ENCODE results near the gene EGFLAM. TPM values are rescaled to one million over a fixed set of nuclear protein-coding genes. Genes with fewer than 3 reads are reported as not detected.

EGFLAM gene
- total and polyA plus RNA-seq, 2 donors (not counting 3 experiments of a cell fraction or from before 2014, with no cell fraction given) = 1.2 to 2.7 TPM

GRCh38 chr5:38211354-38211710 lies 47.0 kb upstream of the EGFLAM start:
- no peak overlapping the region for H3K27ac ChIP-seq (ENCODE audit: insufficient read depth, low read depth, low read length)
- dilution Hi-C loops (cut with MboI; ENCODE audit: extremely low pct_ligation_motif_present, low sequenced_read_pairs) = no loop called here
- H3K79me2 ChIP-seq (ENCODE audit: control insufficient read depth, insufficient read depth, low read length) = no peaks in the 10 kb centered on the region
- no peak overlapping the region for H2AFZ ChIP-seq (ENCODE audit: low read depth, low read length)
- no peak overlapping the region for H3K9ac ChIP-seq (replicated peaks; ENCODE audit: extremely low read depth, insufficient read depth, low read length)
- TF ChIP-seq MAX (IDR thresholded peaks at IDR 0.05; ENCODE audit: insufficient read depth, insufficient read length) = no peak
- no peak for TF ChIP-seq GATA2 (IDR thresholded peaks at IDR 0.05; ENCODE audit: insufficient read depth, insufficient read length, low read depth, low read length)
- no peak for TF ChIP-seq EZH2 (IDR thresholded peaks at IDR 0.05; ENCODE audit: borderline replicate concordance, low read depth, low read length, severe bottlenecking)
- no peak for TF ChIP-seq CTCF (IDR thresholded peaks at IDR 0.05; ENCODE audit: extremely low read depth in 1 of 2, insufficient read depth in 1 of 2, low read depth in 1 of 2, low read length in 2 of 2)
- TF ChIP-seq MYC (IDR thresholded peaks at IDR 0.05; ENCODE audit: low read depth, low read length) = no peak
- no peak for TF ChIP-seq FOS (IDR thresholded peaks at IDR 0.05; ENCODE audit: borderline replicate concordance, insufficient read depth, low read length)
- TF ChIP-seq JUN (IDR thresholded peaks at IDR 0.05; ENCODE audit: borderline replicate concordance, insufficient read depth, insufficient read length, low read depth) = no peak
- no peak for TF ChIP-seq POLR2A (IDR thresholded peaks at IDR 0.05; ENCODE audit: low read depth, low read length)
- TF ChIP-seq POLR2AphosphoS5 (IDR thresholded peaks at IDR 0.05; ENCODE audit: insufficient read depth, low read depth, low read length) = no peak
- no peaks in the 10 kb centered on the region for H3K36me3 ChIP-seq (ENCODE audit: control insufficient read depth in 2 of 2, extremely low read depth in 1 of 2, insufficient read depth in 2 of 2, low read length in 2 of 2)
- no peak overlapping the region for H3K4me3 ChIP-seq (replicated peaks in 1 of 3; ENCODE audit: insufficient read depth in 1 of 3, low read depth in 1 of 3, low read length in 3 of 3)
- H3K9me1 ChIP-seq (replicated peaks; ENCODE audit: control insufficient read depth, extremely low read depth, insufficient read depth, low read length) = no peaks in the 10 kb centered on the region
- DNase-seq (ENCODE audit: low read depth, low spot score) = no peak
- no peaks in the 10 kb centered on the region for H3K27me3 ChIP-seq (ENCODE audit: control insufficient read depth in 2 of 2, insufficient read depth in 2 of 2, low read length in 2 of 2)
- no peaks in the 10 kb centered on the region for H4K20me1 ChIP-seq (replicated peaks; ENCODE audit: control insufficient read depth, extremely low read depth, insufficient read depth, low read length)
- POLR2A ChIA-PET = no interaction called here
- FAIRE-seq = no peak
- BruUV-seq (replicated peaks) = no TSS peak
- CTCF ChIA-PET = interaction anchor here (2.0 kb wide), 1 partner anchor 599 kb away, joined by 6 read pairs; no protein-coding TSS in a partner anchor
- intact Hi-C loops (cut with micrococcal nuclease) = no loop called here
- no peaks in the 10 kb centered on the region for H3K4me1 ChIP-seq (ENCODE audit: control insufficient read depth, extremely low read depth, insufficient read depth, low read length)
- H3K9me3 ChIP-seq (replicated peaks; ENCODE audit: control insufficient read depth, insufficient read depth, low read length) = no peaks in the 10 kb centered on the region
- no peak overlapping the region for H3K4me2 ChIP-seq (ENCODE audit: insufficient read depth, low read length)
